Head of caudate nucleus (tissue), 42 donors: ENCODE data around the gene PLAC1.

Source experiments
- DNase-seq, 42 donors: peaks; one replicate each; pipeline versions ENCODE4 v3.0.0 to v3.0.0-alpha.2; 2020 to 2021; ENCODE audit warnings: mixed read lengths in 7 of 42
- intact Hi-C: fragments of 100-400 bp; cut with DNase I; formaldehyde crosslinking; loops from one replicate; pipeline ENCODE4 v1.15.0; 2022

PLAC1 gene

DNA sequence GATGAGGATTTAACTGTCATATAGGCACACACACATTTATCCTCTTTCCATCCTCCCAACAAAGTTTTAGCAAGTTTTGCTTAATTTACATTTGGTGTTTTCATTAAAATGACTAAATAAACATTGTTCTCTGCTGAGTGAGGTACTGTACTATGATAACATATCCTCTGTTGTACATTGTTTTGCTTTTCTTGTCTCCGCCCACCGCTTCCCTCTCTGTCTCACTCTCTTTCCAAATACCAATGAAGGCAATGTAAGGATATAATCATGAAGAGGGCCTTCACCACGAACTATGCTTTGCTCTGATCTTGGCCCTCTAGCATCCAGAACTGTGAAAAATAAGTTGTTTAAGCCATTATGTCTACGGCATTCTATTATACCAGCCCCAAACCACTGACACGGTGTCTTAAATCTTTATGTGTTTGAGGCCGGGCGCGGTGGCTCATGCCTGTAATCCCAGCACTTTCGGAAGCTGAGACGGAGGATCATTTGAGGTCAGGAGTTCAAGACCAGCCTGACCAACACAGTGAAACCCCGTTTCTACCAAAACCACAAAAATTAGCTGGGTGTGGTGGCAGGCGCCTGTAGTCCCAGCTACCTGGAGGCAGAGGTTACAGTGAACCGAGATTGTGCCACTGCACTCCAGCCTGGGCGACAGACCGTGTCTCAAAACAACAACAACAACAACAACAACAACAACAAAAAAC, 133.0 kb downstream of the PLAC1 start:
- DNase-seq, result no peak
- intact Hi-C loops, result no loop called here

GRCh38 chrX:134524181-134524580, 134.1 kb downstream of the PLAC1 start:
- no peak for DNase-seq
- intact Hi-C loops, result no loop called here

- DNase-seq, result peak in 1 of 42 donors; percentile 11
- intact Hi-C loops, result no loop called here
Measured at GRCh38 chrX:134520860-134521390, 137.3 kb downstream of the PLAC1 start.
